Activated T-helper 9 cell treated with anti-CD3 and anti-CD28 coated beads, Interleukin-2, amount 50 U/mL, for 16 hours (primary cell): ENCODE measurements around the gene RDH12.
"Not testable (repeated sequence)": the region's sequence is repeated elsewhere in the genome, so short reads cannot be mapped to it uniquely, and the experiment has no call there.

Experiments
- DNase-seq: peaks from one replicate; pipeline ENCODE4 v3.0.0-alpha.2; 2020; ENCODE audit warnings: low read depth

RDH12 gene

DNA sequence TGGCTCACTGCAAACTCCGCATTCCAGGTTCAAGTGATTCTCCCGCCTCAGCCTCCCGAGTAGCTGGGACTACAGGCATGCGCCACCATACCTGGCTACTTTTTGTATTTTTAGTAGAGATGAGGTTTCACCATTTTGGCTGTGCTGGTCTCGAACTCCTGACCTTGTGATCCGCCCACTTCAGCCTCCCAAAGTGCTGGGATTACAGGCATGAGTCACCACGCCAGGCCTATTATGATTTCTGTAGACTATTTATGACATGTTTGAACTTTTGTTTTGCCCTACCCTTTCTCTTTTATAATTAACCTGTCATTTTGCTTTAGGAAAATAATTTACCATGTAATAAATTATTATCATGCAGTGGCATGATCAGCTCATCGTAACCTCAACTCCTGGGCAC is at the start of gene RDH12:
RDH12 (plus strand) TSS at position 395 of the 400 bp plus-strand sequence. CDS start 20,757 bp downstream, outside the sequence.
- not testable (repeated sequence) for DNase-seq

DNA sequence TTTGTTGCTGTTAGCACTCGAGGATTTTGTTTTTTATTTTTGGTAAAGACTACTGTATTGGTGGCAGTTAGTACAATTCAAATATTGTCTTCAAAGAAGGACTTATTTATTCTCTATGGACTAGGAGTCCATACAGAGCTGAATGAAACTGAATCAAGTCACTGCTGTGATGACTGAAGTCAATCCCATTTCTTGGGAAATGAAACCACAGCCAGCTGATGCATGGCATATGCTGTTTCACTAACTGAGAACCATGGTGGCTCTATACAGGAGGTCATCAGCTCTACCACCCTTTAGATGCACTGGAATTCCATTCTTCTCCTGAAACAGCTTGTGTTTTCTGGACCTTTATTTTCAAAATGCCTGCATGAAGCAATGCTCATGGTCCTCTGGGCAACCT is 49.5 kb upstream of the RDH12 start:
- no peak for DNase-seq

DNA sequence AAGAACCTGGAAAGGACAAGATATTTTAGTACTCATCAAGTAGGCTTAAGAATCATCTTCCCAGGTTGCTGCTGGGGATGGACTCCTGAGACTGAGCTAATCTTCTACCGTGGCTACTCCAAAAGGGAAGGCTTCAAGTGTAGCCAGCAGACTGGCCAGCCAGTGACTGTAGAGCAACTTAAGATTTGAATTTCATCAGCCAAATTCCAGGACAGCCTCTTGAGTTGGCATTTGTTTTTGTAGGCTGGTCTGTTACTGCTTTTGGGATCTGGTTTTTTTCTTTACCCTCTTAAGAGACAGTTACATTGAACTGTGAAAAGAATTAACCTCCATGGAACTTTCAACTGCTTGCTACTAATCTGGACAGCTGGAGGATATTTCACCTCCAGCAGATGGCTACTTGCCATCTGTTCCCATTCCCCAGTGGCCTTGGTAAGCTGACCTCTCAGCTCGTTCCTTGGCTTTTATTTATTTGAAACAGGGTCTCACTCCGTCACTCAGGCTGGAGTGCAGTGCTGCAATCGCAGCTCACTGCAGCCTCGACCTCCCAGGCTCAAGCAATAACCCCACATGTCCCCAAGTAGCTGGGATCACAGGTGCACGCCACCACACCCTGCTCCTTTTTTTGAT is 47.9 kb upstream of the RDH12 start:
- DNase-seq, result no peak

- no peak for DNase-seq
Observed at GRCh38 chr14:67663633-67664032, 38.1 kb upstream of the RDH12 start.

DNA sequence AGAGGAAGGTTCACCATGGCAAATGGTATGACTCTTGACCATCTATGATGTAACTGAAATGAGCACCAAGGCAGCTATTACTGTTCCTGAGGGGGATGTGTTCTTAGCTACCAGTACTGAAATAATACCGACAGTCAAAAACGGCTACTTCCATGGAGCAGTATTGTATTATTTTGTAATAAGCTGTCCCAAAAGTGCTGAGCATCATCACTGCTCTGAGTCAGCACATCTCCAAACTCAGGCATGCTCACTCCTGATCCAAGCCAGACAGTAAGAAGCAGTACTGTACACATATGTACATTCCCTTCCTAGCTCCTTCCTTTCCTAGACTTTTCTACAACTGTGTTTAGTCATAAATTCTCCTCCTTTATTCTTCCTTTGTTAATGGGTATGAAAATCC is 35.8 kb upstream of the RDH12 start:
- no peak for DNase-seq

GRCh38 chr14:67666750-67667449 is 34.8 kb upstream of the RDH12 start:
- DNase-seq, result no peak

DNA sequence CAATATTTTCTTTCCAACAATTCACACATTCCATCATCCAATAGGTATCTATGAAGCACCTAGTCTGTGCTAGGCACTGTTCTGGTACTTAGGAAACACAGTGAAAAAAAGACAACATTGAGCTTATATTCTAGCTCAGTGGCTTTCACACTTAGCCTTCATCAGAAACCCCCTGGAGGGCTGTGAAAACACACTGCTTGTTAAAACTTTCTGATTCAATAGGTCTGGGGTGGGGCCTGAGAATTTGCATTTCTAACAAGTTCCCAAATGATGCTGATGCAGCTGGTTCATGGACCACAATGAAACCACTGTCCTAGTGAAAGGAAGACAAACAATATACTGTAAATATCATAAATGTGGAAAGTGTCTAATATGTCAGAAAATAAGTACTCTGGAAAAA is 33.1 kb upstream of the RDH12 start:
- no peak for DNase-seq

DNA sequence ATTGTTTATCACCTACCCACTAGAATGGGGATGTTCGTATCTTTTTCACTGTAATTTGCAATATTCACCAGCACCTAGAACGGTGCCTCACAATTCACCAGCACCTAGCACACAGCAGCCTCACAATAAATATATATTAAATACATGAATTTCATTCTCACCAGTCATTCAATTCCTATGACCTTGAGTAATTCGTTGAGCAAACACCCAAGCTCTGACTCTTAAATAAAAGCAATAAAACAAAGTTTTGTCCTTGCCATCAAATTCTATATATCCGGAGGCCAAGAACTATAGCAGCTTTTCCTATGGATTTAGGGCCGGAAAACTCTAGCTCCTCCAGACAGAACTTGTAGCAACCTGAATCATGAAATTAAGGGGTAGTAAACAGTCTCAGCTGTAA is 28.2 kb upstream of the RDH12 start:
- DNase-seq, result no peak

DNA sequence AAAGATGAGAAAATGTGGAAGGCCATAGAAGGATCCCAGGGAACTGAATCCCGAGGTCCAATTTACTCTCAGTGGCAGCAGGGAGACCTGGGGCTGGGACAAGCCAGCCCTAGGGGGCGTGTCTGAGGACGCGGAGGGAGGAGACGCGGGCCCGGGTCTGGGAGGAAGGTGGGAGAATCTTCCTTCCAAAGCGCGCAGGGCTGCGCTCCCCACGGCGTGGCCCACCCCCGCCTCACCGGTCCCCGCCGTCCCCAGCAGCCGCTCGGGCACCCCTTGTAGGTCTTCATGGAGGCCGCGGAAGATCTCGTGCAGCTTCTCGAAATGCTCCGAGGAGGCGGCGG is 27.6 kb upstream of the RDH12 start:
- DNase-seq, result peak; percentile 31

DNA sequence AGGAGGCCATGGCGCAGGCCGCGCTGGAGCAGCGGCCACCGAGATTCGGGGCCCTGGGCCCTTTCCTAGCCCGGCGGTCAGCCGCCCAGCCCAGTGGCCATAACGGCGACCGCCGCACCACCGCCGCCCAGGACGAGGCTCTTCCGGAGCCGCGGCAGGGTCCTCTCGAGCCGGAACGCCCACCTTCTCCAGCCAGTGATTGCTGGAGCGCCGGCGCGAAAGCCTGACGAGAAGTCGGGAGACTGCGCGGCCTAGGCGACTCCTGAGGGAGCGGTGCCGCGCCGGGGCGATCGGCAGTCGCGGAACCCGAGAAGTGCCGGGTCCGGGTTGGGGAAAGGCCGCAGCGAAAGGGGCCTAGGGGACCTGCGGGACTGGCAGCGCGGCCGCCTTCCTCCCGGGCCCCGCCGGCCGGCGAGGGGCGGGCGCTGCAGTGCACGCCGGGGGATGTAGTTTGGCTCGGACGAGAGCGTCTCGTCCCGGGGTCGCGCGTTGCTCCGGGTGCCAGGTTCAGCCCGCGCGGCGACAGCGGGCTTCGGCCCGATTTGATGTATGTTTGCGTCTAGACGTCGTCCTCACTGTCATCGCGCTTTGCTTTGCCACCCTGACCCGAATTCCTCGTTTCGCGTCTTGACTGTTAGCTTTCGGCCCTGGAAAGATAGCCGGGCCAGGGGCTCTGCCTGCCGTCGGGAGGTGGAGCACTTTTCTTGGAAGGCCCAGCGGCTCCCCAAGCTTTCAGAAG is 27.0 kb upstream of the RDH12 start, which contains the start of gene VTI1B:
VTI1B (minus strand) TSS at position 153 of the 739 bp plus-strand sequence; CDS start at position 10, 143 bp downstream.
- peak; percentile 65 for DNase-seq

DNA sequence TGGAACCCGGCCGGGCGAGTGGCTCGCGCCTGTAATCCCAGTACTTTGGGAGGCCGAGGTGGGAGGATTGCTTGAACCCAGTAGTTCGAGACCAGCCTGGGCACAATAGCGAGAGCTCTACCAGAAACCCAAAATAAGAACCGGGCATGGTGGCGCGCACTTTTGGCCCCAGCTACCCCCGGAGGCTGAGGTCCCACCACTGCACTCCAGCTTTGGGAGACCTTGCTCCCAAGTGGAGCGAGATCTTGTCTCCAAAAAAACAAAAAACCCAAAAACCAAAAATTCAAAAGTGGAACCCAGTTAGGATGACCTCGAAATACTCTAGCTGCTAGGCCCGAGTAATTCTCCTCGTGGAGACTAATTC is 26.5 kb upstream of the RDH12 start:
- DNase-seq, result no peak

DNA sequence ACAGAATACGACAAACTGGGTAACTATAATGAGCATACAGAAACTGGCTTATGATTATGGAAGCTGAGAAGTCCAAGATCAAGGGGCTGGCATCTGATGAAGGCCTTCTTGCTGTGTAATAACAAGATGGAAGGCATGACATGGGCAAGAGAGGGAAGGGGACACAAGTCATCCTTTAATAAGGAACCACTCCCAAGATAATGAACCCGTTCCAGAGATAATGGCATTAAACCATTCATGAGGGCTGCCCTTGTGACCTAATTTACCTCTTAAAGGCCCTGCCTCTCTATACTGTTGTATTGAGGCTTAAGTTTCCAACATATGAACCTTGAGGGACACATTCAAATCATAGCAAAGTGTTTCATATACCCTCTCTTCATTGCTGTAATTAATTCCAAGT is 22.7 kb upstream of the RDH12 start:
- DNase-seq, result no peak

- DNase-seq, result no peak
Observed at GRCh38 chr14:67680121-67680602, 21.5 kb upstream of the RDH12 start.

- no peak for DNase-seq
Observed at GRCh38 chr14:67680941-67681340, 20.7 kb upstream of the RDH12 start.

DNA sequence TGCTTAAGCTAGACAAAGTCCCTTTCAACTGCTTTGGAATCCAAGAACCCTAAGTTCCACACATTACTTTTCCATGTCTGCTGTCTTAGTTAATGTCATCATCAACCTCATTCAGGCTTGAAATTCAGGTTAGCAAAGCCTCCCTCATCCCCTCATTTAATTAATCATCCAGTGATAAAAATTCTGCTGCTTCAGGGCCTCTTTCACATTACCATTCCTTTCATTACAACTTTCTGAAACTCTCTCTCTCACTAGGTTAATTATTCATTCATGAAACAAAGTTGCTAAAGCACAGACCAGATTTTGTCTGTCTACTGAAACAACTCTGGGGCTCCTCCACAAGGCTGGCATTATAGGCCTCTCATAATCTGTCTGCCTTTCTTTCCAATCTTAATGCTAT is 17.8 kb upstream of the RDH12 start:
- DNase-seq, result no peak

- DNase-seq, result no peak
Observed at GRCh38 chr14:67690011-67690410, 11.7 kb upstream of the RDH12 start.

DNA sequence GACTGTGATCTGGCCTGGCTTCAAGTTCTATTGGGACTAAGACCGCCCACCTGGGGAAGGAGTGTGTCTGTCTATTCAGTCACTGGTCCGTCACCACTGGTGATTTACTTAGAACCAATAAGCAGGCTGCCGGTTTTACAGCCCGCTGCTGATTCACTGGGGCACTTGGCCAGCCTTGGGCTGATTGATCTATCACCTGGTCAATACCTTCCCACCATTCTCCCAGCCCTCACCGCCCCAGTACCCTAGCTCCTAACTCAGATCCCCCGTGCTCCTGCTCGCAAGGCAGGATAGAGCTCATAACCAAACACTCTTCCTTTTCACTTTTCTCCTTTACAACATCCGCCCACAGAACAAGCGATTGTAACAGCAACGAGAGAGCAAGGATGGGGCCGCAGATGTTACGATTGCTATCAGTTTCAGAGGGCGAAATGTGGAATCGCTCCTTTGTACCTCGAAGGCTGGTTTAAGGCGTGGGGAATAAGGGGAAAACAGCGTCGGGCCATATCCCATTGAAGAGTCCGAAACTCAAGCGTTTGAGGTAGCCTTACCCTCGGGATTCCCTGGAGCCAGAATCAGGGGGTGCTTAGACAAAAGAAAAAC is 6.8 kb upstream of the RDH12 start:
- peak; percentile 55 for DNase-seq

- peak; percentile 70 for DNase-seq
Observed at GRCh38 chr14:67695394-67695949, 6.2 kb upstream of the RDH12 start, which contains the start of gene RDH11. Gene RDH11, minus strand, starts transcription at chr14:67695764. Its CDS starts 61 bp downstream, at chr14:67695703.

DNA sequence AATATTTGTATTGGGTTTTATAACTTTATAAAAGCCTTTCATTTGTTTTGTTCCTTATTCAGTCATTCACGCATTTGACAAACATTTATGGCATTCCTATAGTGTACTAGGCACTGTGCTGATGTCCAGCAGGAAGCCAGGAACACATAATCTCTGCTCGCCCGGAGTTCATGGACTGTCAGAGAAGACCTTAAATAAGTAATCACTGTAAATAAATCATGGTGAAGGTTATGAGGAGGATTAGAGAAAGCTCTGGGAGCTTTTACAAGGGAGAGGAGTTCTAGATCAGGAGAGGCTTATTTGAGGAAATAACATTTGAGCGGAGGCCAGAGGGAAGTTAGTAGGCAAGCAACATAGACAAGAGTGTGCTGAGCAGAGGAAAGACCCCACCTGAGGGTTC is 4.7 kb upstream of the RDH12 start:
- no peak for DNase-seq

GRCh38 chr14:67698179-67698578 is 3.5 kb upstream of the RDH12 start:
- DNase-seq, result no peak

GRCh38 chr14:67703997-67704396 is 2.3 kb downstream of the RDH12 start:
- no peak for DNase-seq

- no peak for DNase-seq
Observed at GRCh38 chr14:67704484-67705089, 2.9 kb downstream of the RDH12 start.
